ENCODE results near the gene PTPRS. TPM values are rescaled to one million over a fixed set of nuclear protein-coding genes. Genes with fewer than 3 reads are reported as not detected.

The PTPRS gene
- total RNA-seq, 2 donors from 2014 or later: 7.9 to 15.6 TPM

GRCh38 chr19:5338656-5339197 lies 1.9 kb downstream of the PTPRS start:
- H3K9ac ChIP-seq (ENCODE audit: low read depth in 2 of 2, low read length in 2 of 2): no peak overlapping the region
- intact Hi-C loops (cut with DNase I): no loop called here
- H3K27ac ChIP-seq: no peak overlapping the region
- peaks cover 27% of the 10 kb centered on the region for H3K27me3 ChIP-seq
- no peaks in the 10 kb centered on the region for H3K36me3 ChIP-seq
- no peaks in the 10 kb centered on the region for H3K9me3 ChIP-seq
- no peak for DNase-seq
- H3K4me3 ChIP-seq: no peak overlapping the region
- no peak for TF ChIP-seq CTCF (IDR thresholded peaks at IDR 0.05)
- no peaks in the 10 kb centered on the region for H3K4me1 ChIP-seq

GRCh38 chr19:5337708-5338655 lies 2.6 kb downstream of the PTPRS start:
- H3K27ac ChIP-seq: no peak overlapping the region
- intact Hi-C loops (cut with DNase I): no loop called here
- no peaks in the 10 kb centered on the region for H3K9me3 ChIP-seq
- no peak overlapping the region for H3K4me3 ChIP-seq
- no peaks in the 10 kb centered on the region for H3K4me1 ChIP-seq
- TF ChIP-seq CTCF (IDR thresholded peaks at IDR 0.05): no peak
- no peak overlapping the region for H3K9ac ChIP-seq (ENCODE audit: low read depth in 2 of 2, low read length in 2 of 2)
- H3K36me3 ChIP-seq: no peaks in the 10 kb centered on the region
- H3K27me3 ChIP-seq: peaks cover 27% of the 10 kb centered on the region
- DNase-seq: no peak

- Histone ChIP-seq H3K9ac (ENCODE audit: low read depth in 2 of 2, low read length in 2 of 2) (no peak overlapping the region), H3K27ac (no peak overlapping the region), H3K4me3 (no peak overlapping the region), H3K36me3 (no peaks in the 10 kb centered on the region), H3K4me1 (no peaks in the 10 kb centered on the region), H3K27me3 (peaks cover 27% of the 10 kb centered on the region), H3K9me3 (no peaks in the 10 kb centered on the region)
- intact Hi-C loops (cut with DNase I): no loop called here
- no peak for DNase-seq
- no peak for TF ChIP-seq CTCF (IDR thresholded peaks at IDR 0.05)
Observed at GRCh38 chr19:5337126-5337525, 3.5 kb downstream of the PTPRS start.

- peaks cover 27% of the 10 kb centered on the region for H3K27me3 ChIP-seq
Observed at GRCh38 chr19:5336195-5336965, 4.2 kb downstream of the PTPRS start.

More at GRCh38 chr19:5336195-5336965, 4.2 kb downstream of the PTPRS start:
- no peak for TF ChIP-seq CTCF (IDR thresholded peaks at IDR 0.05)
- H3K27ac ChIP-seq: no peak overlapping the region
- DNase-seq: no peak
- H3K9ac ChIP-seq (ENCODE audit: low read depth in 2 of 2, low read length in 2 of 2): no peak overlapping the region
- H3K4me3 ChIP-seq: no peak overlapping the region
- intact Hi-C loops (cut with DNase I): no loop called here
- H3K9me3 ChIP-seq: no peaks in the 10 kb centered on the region
- H3K36me3 ChIP-seq: no peaks in the 10 kb centered on the region
- H3K4me1 ChIP-seq: no peaks in the 10 kb centered on the region

All from colonic mucosa (tissue), 4 donors.